Liver (tissue), 9 donors: ENCODE results near the gene TLX3. TPM values are rescaled to one million over a fixed set of nuclear protein-coding genes. Genes with fewer than 3 reads are reported as not detected.

Experiments used
- DNase-seq: peaks from one replicate; pipeline ENCODE4 v3.0.0-alpha.2; 2017; ENCODE audit warnings: low spot score
- H3K27ac ChIP-seq, 2 donors: one replicate each; pipeline ENCODE4 v1.7.0; 2013; ENCODE audit warnings: inconsistent platforms in 2 of 2, low read length in 2 of 2, control low read depth in 1 of 2, low read depth in 1 of 2, mild to moderate bottlenecking in 1 of 2
- H3K27me3 ChIP-seq, 4 donors: one replicate each; pipeline versions ENCODE4 v1.6.1 to v1.7.0; 2013; ENCODE audit warnings: low read length in 3 of 4, inconsistent platforms in 1 of 4, mild to moderate bottlenecking in 1 of 4, moderate library complexity in 1 of 4; ENCODE audit not compliant: control insufficient read depth in 4 of 4, insufficient read depth in 4 of 4
- H3K36me3 ChIP-seq, 4 donors: one replicate each; pipeline versions ENCODE4 v1.6.1 to v1.7.0; 2013; ENCODE audit warnings: low read length in 3 of 4, mild to moderate bottlenecking in 3 of 4, low read depth in 1 of 4, moderate library complexity in 1 of 4; ENCODE audit not compliant: control insufficient read depth in 4 of 4, insufficient read depth in 3 of 4
- H3K4me1 ChIP-seq, 4 donors: one replicate each; pipeline versions ENCODE4 v1.6.1 to v1.7.0; 2013; ENCODE audit warnings: low read length in 3 of 4, mild to moderate bottlenecking in 3 of 4, moderate library complexity in 1 of 4; ENCODE audit not compliant: control insufficient read depth in 4 of 4, insufficient read depth in 4 of 4
- H3K4me3 ChIP-seq, 3 donors: one replicate each; pipeline versions ENCODE4 v1.6.1 to v1.7.0; 2013; ENCODE audit warnings: low read length in 3 of 3, control low read depth in 1 of 3, low read depth in 1 of 3, mild to moderate bottlenecking in 1 of 3
- H3K9ac ChIP-seq, 2 donors: one replicate each; pipeline ENCODE4 v1.7.0; 2013; ENCODE audit warnings: low read length in 2 of 2, mild to moderate bottlenecking in 2 of 2, moderate library complexity in 2 of 2, control low read depth in 1 of 2, low read depth in 1 of 2
- H3K9me3 ChIP-seq, 4 donors: one replicate each; pipeline versions ENCODE4 v1.6.1 to v1.7.0; 2013; ENCODE audit warnings: low read length in 3 of 4; ENCODE audit not compliant: control insufficient read depth in 4 of 4
- EGR1 ChIP-seq, 2 donors: IDR thresholded peaks; 2 replicates each; pipeline ENCODE4 v1.6.1; 2016 to 2018; ENCODE audit warnings: antibody characterized with exemption in 2 of 2, low read depth in 2 of 2
- FOXA1 ChIP-seq: IDR thresholded peaks from 2 replicates; pipeline ENCODE4 v1.6.1; 2016; ENCODE audit warnings: antibody characterized with exemption
- FOXA2 ChIP-seq: IDR thresholded peaks from 2 replicates; pipeline ENCODE4 v1.6.1; 2016; ENCODE audit warnings: antibody characterized with exemption
- GABPA ChIP-seq, 2 donors: IDR thresholded peaks in 1 of 2; conservative IDR thresholded peaks in 1 of 2; 2 replicates each; pipeline ENCODE4 v1.6.1; 2016; ENCODE audit warnings: antibody characterized with exemption in 2 of 2, mild to moderate bottlenecking in 1 of 2, moderate library complexity in 1 of 2
- HNF4A ChIP-seq, 2 donors: conservative IDR thresholded peaks; 2 replicates each; pipeline ENCODE4 v1.6.1; 2016; ENCODE audit warnings: antibody characterized with exemption in 2 of 2, mild to moderate bottlenecking in 2 of 2
- HNF4G ChIP-seq: IDR thresholded peaks from 2 replicates; pipeline ENCODE4 v1.6.1; 2016; ENCODE audit warnings: antibody characterized with exemption
- JUND ChIP-seq, 2 donors: IDR thresholded peaks; 2 replicates each; pipeline ENCODE4 v1.6.1; 2016; ENCODE audit warnings: antibody characterized with exemption in 2 of 2
- NR2F2 ChIP-seq: IDR thresholded peaks from 2 replicates; pipeline ENCODE4 v1.6.1; 2016; ENCODE audit warnings: antibody characterized with exemption
- RAD21 ChIP-seq, 2 donors: IDR thresholded peaks; 2 replicates each; pipeline ENCODE4 v1.6.1; 2016; ENCODE audit warnings: antibody characterized with exemption in 2 of 2, mild to moderate bottlenecking in 2 of 2
- RXRA ChIP-seq, 2 donors: IDR thresholded peaks; 2 replicates each; pipeline ENCODE4 v1.6.1; 2017 to 2018; ENCODE audit warnings: antibody characterized with exemption in 2 of 2, mild to moderate bottlenecking in 1 of 2
- SP1 ChIP-seq: IDR thresholded peaks from 2 replicates; pipeline ENCODE4 v1.6.1; 2018; ENCODE audit warnings: antibody characterized with exemption, mild to moderate bottlenecking
- TAF1 ChIP-seq: conservative IDR thresholded peaks from 2 replicates; pipeline ENCODE4 v1.6.1; 2016; ENCODE audit warnings: antibody characterized with exemption, mild to moderate bottlenecking
- YY1 ChIP-seq: IDR thresholded peaks from 2 replicates; pipeline ENCODE4 v1.6.1; 2016; ENCODE audit warnings: antibody characterized with exemption, mild to moderate bottlenecking
- WGBS: extraction: QIAGEN DNeasy Blood & Tissue Kit; methylation state at CpG from one replicate; pipeline ENCODE4 v1.1.7; 2013; 5-methylcytosine and 5-hydroxymethylcytosine counted together
- polyA plus RNA-seq, 2 donors: library from polyadenylated mRNA; stranded (reverse) in 1 of 2; unstranded in 1 of 2; fragments of 200-250 nt in 1 of 2; fragments of >200 nt in 1 of 2; fragmentation: Nextera tagmentation in 1 of 2; extraction: Ambion mirVana in 1 of 2; gene quantifications; one replicate each; pipeline versions ENCODE4 v1.2.1 to v1.2.3, GENCODE V29; 2013 to 2015
- total RNA-seq, 2 donors: library from RNA; depleted of rRNA; stranded (reverse); fragments of >200 nt; gene quantifications; one replicate each; pipeline ENCODE4 v1.2.3, GENCODE V29; 2014
- TF ChIP-seq, protein P1 (sequence below): IDR thresholded peaks from 2 replicates; pipeline ENCODE4 v1.6.1; 2016; ENCODE audit warnings: antibody characterized with exemption, mild to moderate bottlenecking
- TF ChIP-seq, protein P2 (sequence below): fragments of 150-350 bp; IDR thresholded peaks from 2 replicates; pipeline ENCODE4 v1.5.1; 2017; ENCODE audit warnings: improper control_type of control experiment, low read depth, low read length; ENCODE audit not compliant: missing input control
- TF ChIP-seq, protein P3 (sequence below): IDR thresholded peaks from 2 replicates; pipeline ENCODE4 v1.6.1; 2016; ENCODE audit warnings: antibody characterized with exemption
- TF ChIP-seq, protein P4 (sequence below): IDR thresholded peaks from 2 replicates; pipeline ENCODE4 v1.6.1; 2016; ENCODE audit warnings: antibody characterized with exemption
- TF ChIP-seq, protein P5 (sequence below): IDR thresholded peaks from 2 replicates; pipeline ENCODE4 v1.6.1; 2016; ENCODE audit warnings: antibody characterized with exemption
- donor health status: healthy.
- donor health status: healthy.
- donor health status: healthy.
- donor health status: healthy.
- donor health status: healthy.

TLX3 gene
- total and polyA plus RNA-seq, 4 donors = not detected

DNA sequence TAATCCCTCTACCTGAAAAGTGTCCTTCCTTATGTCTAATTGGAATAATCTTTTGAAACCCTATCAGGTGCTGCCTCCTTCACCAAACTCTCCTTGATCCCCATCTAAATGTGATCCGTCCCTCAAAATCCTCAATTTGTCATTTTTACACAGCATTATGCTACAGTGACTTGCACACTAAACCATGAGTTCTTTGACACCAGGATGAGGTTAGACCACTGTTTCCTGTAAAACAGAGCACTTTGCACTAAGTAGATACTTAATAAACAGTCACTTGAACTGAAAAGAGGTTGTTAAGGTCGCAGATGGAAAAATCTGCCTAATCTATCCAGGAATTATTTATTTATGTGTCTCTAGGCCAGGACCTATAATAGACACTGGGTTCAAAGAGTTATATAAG, 44.2 kb upstream of the TLX3 start:
- DNase-seq = no peak
- 83% methylated on average over 2 of the region's 2 CpGs for WGBS
- Histone ChIP-seq H3K4me3 (no peak overlapping the region), H3K36me3 (no peaks in the 10 kb centered on the region), H3K27ac (no peak overlapping the region), H3K9me3 (no peaks in the 10 kb centered on the region), H3K9ac (no peak overlapping the region), H3K27me3 (no peaks in the 10 kb centered on the region), H3K4me1 (no peaks in the 10 kb centered on the region)
- TF ChIP-seq, protein P1, sequence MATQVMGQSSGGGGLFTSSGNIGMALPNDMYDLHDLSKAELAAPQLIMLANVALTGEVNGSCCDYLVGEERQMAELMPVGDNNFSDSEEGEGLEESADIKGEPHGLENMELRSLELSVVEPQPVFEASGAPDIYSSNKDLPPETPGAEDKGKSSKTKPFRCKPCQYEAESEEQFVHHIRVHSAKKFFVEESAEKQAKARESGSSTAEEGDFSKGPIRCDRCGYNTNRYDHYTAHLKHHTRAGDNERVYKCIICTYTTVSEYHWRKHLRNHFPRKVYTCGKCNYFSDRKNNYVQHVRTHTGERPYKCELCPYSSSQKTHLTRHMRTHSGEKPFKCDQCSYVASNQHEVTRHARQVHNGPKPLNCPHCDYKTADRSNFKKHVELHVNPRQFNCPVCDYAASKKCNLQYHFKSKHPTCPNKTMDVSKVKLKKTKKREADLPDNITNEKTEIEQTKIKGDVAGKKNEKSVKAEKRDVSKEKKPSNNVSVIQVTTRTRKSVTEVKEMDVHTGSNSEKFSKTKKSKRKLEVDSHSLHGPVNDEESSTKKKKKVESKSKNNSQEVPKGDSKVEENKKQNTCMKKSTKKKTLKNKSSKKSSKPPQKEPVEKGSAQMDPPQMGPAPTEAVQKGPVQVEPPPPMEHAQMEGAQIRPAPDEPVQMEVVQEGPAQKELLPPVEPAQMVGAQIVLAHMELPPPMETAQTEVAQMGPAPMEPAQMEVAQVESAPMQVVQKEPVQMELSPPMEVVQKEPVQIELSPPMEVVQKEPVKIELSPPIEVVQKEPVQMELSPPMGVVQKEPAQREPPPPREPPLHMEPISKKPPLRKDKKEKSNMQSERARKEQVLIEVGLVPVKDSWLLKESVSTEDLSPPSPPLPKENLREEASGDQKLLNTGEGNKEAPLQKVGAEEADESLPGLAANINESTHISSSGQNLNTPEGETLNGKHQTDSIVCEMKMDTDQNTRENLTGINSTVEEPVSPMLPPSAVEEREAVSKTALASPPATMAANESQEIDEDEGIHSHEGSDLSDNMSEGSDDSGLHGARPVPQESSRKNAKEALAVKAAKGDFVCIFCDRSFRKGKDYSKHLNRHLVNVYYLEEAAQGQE = no peak
- TF ChIP-seq, protein P2, sequence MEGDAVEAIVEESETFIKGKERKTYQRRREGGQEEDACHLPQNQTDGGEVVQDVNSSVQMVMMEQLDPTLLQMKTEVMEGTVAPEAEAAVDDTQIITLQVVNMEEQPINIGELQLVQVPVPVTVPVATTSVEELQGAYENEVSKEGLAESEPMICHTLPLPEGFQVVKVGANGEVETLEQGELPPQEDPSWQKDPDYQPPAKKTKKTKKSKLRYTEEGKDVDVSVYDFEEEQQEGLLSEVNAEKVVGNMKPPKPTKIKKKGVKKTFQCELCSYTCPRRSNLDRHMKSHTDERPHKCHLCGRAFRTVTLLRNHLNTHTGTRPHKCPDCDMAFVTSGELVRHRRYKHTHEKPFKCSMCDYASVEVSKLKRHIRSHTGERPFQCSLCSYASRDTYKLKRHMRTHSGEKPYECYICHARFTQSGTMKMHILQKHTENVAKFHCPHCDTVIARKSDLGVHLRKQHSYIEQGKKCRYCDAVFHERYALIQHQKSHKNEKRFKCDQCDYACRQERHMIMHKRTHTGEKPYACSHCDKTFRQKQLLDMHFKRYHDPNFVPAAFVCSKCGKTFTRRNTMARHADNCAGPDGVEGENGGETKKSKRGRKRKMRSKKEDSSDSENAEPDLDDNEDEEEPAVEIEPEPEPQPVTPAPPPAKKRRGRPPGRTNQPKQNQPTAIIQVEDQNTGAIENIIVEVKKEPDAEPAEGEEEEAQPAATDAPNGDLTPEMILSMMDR = no peak
- TF ChIP-seq NR2F2 (no peak), HNF4A (conservative IDR thresholded peaks at IDR 0.05) (no peak), RAD21 (IDR thresholded peaks at IDR 0.05) (no peak), GABPA (IDR thresholded peaks at IDR 0.05 in 1 of 2, conservative IDR thresholded peaks at IDR 0.05 in 1 of 2) (no peak), SP1 (no peak), YY1 (no peak), TAF1 (no peak), FOXA1 (no peak), JUND (IDR thresholded peaks at IDR 0.05) (no peak), FOXA2 (no peak), RXRA (IDR thresholded peaks at IDR 0.05) (no peak), HNF4G (no peak), EGR1 (IDR thresholded peaks at IDR 0.05; ENCODE audit: low read depth in 2 of 2) (no peak)
- TF ChIP-seq, protein P3, sequence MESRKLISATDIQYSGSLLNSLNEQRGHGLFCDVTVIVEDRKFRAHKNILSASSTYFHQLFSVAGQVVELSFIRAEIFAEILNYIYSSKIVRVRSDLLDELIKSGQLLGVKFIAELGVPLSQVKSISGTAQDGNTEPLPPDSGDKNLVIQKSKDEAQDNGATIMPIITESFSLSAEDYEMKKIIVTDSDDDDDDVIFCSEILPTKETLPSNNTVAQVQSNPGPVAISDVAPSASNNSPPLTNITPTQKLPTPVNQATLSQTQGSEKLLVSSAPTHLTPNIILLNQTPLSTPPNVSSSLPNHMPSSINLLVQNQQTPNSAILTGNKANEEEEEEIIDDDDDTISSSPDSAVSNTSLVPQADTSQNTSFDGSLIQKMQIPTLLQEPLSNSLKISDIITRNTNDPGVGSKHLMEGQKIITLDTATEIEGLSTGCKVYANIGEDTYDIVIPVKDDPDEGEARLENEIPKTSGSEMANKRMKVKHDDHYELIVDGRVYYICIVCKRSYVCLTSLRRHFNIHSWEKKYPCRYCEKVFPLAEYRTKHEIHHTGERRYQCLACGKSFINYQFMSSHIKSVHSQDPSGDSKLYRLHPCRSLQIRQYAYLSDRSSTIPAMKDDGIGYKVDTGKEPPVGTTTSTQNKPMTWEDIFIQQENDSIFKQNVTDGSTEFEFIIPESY = no peak
- TF ChIP-seq, protein P4, sequence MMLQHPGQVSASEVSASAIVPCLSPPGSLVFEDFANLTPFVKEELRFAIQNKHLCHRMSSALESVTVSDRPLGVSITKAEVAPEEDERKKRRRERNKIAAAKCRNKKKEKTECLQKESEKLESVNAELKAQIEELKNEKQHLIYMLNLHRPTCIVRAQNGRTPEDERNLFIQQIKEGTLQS = no peak
- TF ChIP-seq, protein P5, sequence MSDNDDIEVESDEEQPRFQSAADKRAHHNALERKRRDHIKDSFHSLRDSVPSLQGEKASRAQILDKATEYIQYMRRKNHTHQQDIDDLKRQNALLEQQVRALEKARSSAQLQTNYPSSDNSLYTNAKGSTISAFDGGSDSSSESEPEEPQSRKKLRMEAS = no peak
